ENCODE data around the gene SMOC2. TPM values are rescaled to one million over a fixed set of nuclear protein-coding genes. Genes with fewer than 3 reads are reported as not detected.

Gene SMOC2
- total RNA-seq, 3 donors from 2014 or later = 14.4 to 67.2 (median 63.6) TPM

- DNase-seq (ENCODE audit: low spot score in 2 of 2) = no peak
- H3K9me3 ChIP-seq = no peaks in the 10 kb centered on the region
- TF ChIP-seq CTCF (IDR thresholded peaks at IDR 0.05) (no peak), POLR2A (IDR thresholded peaks at IDR 0.05) (no peak), POLR2AphosphoS5 (IDR thresholded peaks at IDR 0.05) (no peak)
- no peaks in the 10 kb centered on the region for H3K27me3 ChIP-seq
- H3K4me1 ChIP-seq = no peaks in the 10 kb centered on the region
- no peak overlapping the region for H3K27ac ChIP-seq
- no peaks in the 10 kb centered on the region for H3K36me3 ChIP-seq
- H3K4me3 ChIP-seq = no peak overlapping the region
- intact Hi-C loops (cut with DNase I; ENCODE audit: low total_unique reads) = no loop called here
Measured at GRCh38 chr6:168626046-168626602, 185.1 kb downstream of the SMOC2 start.

GRCh38 chr6:168627506-168628175 is 186.7 kb downstream of the SMOC2 start:
- no peak for DNase-seq (ENCODE audit: low spot score in 2 of 2)
- no peak for TF ChIP-seq CTCF (IDR thresholded peaks at IDR 0.05)
- TF ChIP-seq POLR2AphosphoS5 (IDR thresholded peaks at IDR 0.05) = no peak
- TF ChIP-seq POLR2A (IDR thresholded peaks at IDR 0.05) = no peak
- H3K4me3 ChIP-seq = no peak overlapping the region
- no peaks in the 10 kb centered on the region for H3K4me1 ChIP-seq
- intact Hi-C loops (cut with DNase I; ENCODE audit: low total_unique reads) = no loop called here
- no peaks in the 10 kb centered on the region for H3K36me3 ChIP-seq
- H3K27ac ChIP-seq = no peak overlapping the region
- H3K9me3 ChIP-seq = no peaks in the 10 kb centered on the region
- no peaks in the 10 kb centered on the region for H3K27me3 ChIP-seq

- intact Hi-C loops (cut with DNase I; ENCODE audit: low total_unique reads) = no loop called here
- DNase-seq (ENCODE audit: low spot score in 2 of 2) = no peak
- Histone ChIP-seq H3K4me1 (no peaks in the 10 kb centered on the region), H3K36me3 (no peaks in the 10 kb centered on the region), H3K27me3 (no peaks in the 10 kb centered on the region), H3K27ac (no peak overlapping the region), H3K4me3 (no peak overlapping the region), H3K9me3 (no peaks in the 10 kb centered on the region)
- TF ChIP-seq POLR2A (IDR thresholded peaks at IDR 0.05) = no peak
- TF ChIP-seq CTCF (IDR thresholded peaks at IDR 0.05) = no peak
- TF ChIP-seq POLR2AphosphoS5 (IDR thresholded peaks at IDR 0.05) = no peak
Measured at GRCh38 chr6:168628176-168628553, 187.2 kb downstream of the SMOC2 start.

- TF ChIP-seq POLR2A (IDR thresholded peaks at IDR 0.05) = no peak
- no peak for TF ChIP-seq CTCF (IDR thresholded peaks at IDR 0.05)
- TF ChIP-seq POLR2AphosphoS5 (IDR thresholded peaks at IDR 0.05) = no peak
- no peak for DNase-seq (ENCODE audit: low spot score in 2 of 2)
- Histone ChIP-seq H3K27ac (no peak overlapping the region), H3K36me3 (no peaks in the 10 kb centered on the region), H3K4me1 (no peaks in the 10 kb centered on the region), H3K9me3 (no peaks in the 10 kb centered on the region), H3K27me3 (no peaks in the 10 kb centered on the region), H3K4me3 (no peak overlapping the region)
- intact Hi-C loops (cut with DNase I; ENCODE audit: low total_unique reads) = no loop called here
Measured at GRCh38 chr6:168628732-168629245, 187.8 kb downstream of the SMOC2 start.

- no peak overlapping the region for H3K27ac ChIP-seq
- intact Hi-C loops (cut with DNase I; ENCODE audit: low total_unique reads) = loop anchor here (10.0 kb wide), 1 partner anchor 243 kb away; no protein-coding TSS in a partner anchor
- no peak overlapping the region for H3K4me3 ChIP-seq
- no peaks in the 10 kb centered on the region for H3K27me3 ChIP-seq
- no peak for TF ChIP-seq CTCF (IDR thresholded peaks at IDR 0.05)
- no peak for TF ChIP-seq POLR2AphosphoS5 (IDR thresholded peaks at IDR 0.05)
- no peak for TF ChIP-seq POLR2A (IDR thresholded peaks at IDR 0.05)
- no peaks in the 10 kb centered on the region for H3K36me3 ChIP-seq
- H3K9me3 ChIP-seq = no peaks in the 10 kb centered on the region
- no peak for DNase-seq (ENCODE audit: low spot score in 2 of 2)
- H3K4me1 ChIP-seq = no peaks in the 10 kb centered on the region
Measured at GRCh38 chr6:168631564-168631963, 190.6 kb downstream of the SMOC2 start.

All from breast epithelium (tissue), 4 donors.